ENCODE measurements around the gene TMCO4. TPM values are rescaled to one million over a fixed set of nuclear protein-coding genes. Genes with fewer than 3 reads are reported as not detected.

The TMCO4 gene
- total RNA-seq, 1 donor from 2014 or later, result 1.8 TPM

DNA sequence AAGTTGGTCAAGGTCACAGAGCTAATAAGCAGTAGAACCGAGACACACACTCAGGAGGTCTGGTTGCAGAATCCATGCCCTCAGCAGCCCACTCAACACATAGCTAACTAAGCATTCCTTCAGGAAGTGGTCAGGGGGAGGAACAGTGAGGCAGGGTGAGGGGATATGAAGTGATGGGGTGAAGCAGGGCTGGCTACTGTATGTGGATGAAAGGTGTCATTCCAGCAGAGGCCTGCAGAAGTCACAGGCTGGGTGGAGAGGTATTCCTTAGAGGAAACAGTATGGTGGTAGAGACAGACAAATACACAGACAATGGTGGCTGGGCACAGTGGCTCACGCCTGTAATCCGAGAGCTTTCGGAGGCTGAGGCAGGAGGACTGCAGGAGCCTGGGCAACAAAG lies 14.1 kb downstream of the TMCO4 start:
- Mint-ChIP-seq H3K4me1 (ENCODE audit: low read depth, unreplicated experiment) (peaks cover 11% of the 10 kb centered on the region), H3K27me3 (ENCODE audit: low read depth, unreplicated experiment) (peaks cover 18% of the 10 kb centered on the region)
- FAIRE-seq, result no peak

DNA sequence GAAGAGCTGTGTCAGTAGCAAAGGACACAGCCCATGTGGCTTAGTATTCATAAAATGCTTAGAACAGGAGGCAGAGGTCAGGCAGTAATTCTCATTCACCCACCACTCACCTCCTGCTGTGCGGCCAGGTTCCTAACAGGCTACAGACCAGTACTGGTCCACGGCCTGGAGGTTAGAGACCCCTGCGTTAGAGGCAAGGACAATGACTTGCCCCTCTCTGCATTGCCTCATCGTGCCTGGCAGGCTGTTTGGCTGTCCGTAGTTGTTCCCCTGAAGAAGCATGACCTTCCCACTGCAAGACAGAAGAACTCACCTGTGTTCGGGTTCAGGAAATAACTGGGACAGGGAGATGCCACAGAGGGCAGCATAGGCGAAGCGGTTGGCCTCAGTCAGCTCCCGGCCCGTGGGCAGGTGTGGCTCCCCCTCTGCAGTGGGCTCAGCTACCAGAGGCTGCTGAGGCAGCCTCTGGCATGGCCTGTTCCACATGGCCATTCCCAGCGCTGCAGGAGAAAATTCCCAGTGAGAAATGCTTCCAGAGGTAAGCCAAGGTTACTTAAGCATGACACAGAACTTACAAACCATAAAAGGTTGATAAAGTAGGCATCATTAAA lies 19.3 kb downstream of the TMCO4 start:
- FAIRE-seq, result no peak
- H3K4me3 Mint-ChIP-seq (ENCODE audit: unreplicated experiment), result no peak overlapping the region
- H4K20me1 ChIP-seq (ENCODE audit: insufficient read depth, low read length), result no peaks in the 10 kb centered on the region

More for the DNA sequence above, 14.1 kb downstream of the TMCO4 start:
- Histone ChIP-seq H3K9ac (ENCODE audit: low read length) (no peak overlapping the region), H3K36me3 (ENCODE audit: insufficient read depth, low read length) (no peaks in the 10 kb centered on the region), H4K20me1 (ENCODE audit: insufficient read depth, low read length) (no peaks in the 10 kb centered on the region), H3K27me3 (ENCODE audit: insufficient read depth, low read length) (no peaks in the 10 kb centered on the region), H3K4me1 (ENCODE audit: insufficient read depth, low read length) (peaks cover 7% of the 10 kb centered on the region), H3K4me3 (ENCODE audit: insufficient read depth, low read depth, low read length) (no peak overlapping the region), H3K79me2 (ENCODE audit: insufficient read depth, low read length) (no peaks in the 10 kb centered on the region), H2AFZ (ENCODE audit: low read depth, low read length) (no peak overlapping the region), H3K27ac (ENCODE audit: low read depth, low read length) (no peak overlapping the region), H3K4me2 (ENCODE audit: low read length) (peak overlapping the region; percentile 47), H3K9me3 (ENCODE audit: insufficient read depth, low read depth, low read length) (no peaks in the 10 kb centered on the region)
- no peaks in the 10 kb centered on the region for H3K36me3 Mint-ChIP-seq (ENCODE audit: low read depth, unreplicated experiment)
- no peaks in the 10 kb centered on the region for H3K9me3 Mint-ChIP-seq (ENCODE audit: unreplicated experiment)
- no peak for TF ChIP-seq CTCF (IDR thresholded peaks at IDR 0.05; ENCODE audit: insufficient read depth, low read depth, low read length)
- no peak for TF ChIP-seq EZH2 (IDR thresholded peaks at IDR 0.05; ENCODE audit: insufficient read depth, low read length)
- no peak overlapping the region for H3K27ac Mint-ChIP-seq (ENCODE audit: unreplicated experiment)
- H3K4me3 Mint-ChIP-seq (ENCODE audit: unreplicated experiment), result no peak overlapping the region
- DNase-seq (ENCODE audit: low read depth), result no peak

More for the DNA sequence above, 19.3 kb downstream of the TMCO4 start:
- Histone ChIP-seq H3K9ac (ENCODE audit: low read length) (no peak overlapping the region), H2AFZ (ENCODE audit: low read depth, low read length) (no peak overlapping the region), H3K27me3 (ENCODE audit: insufficient read depth, low read length) (no peaks in the 10 kb centered on the region), H3K4me1 (ENCODE audit: insufficient read depth, low read length) (peaks cover 2% of the 10 kb centered on the region), H3K4me3 (ENCODE audit: insufficient read depth, low read depth, low read length) (no peak overlapping the region), H3K27ac (ENCODE audit: low read depth, low read length) (no peak overlapping the region), H3K79me2 (ENCODE audit: insufficient read depth, low read length) (no peaks in the 10 kb centered on the region), H3K9me3 (ENCODE audit: insufficient read depth, low read depth, low read length) (no peaks in the 10 kb centered on the region), H3K4me2 (ENCODE audit: low read length) (no peak overlapping the region), H3K36me3 (ENCODE audit: insufficient read depth, low read length) (no peaks in the 10 kb centered on the region)
- TF ChIP-seq EZH2 (IDR thresholded peaks at IDR 0.05; ENCODE audit: insufficient read depth, low read length) (no peak), CTCF (IDR thresholded peaks at IDR 0.05; ENCODE audit: insufficient read depth, low read depth, low read length) (no peak)
- H3K36me3 Mint-ChIP-seq (ENCODE audit: low read depth, unreplicated experiment), result peaks cover 8% of the 10 kb centered on the region
- DNase-seq (ENCODE audit: low read depth), result no peak
- H3K27ac Mint-ChIP-seq (ENCODE audit: unreplicated experiment), result no peak overlapping the region
- H3K4me1 Mint-ChIP-seq (ENCODE audit: low read depth, unreplicated experiment), result peaks cover 3% of the 10 kb centered on the region
- peaks cover 25% of the 10 kb centered on the region for H3K27me3 Mint-ChIP-seq (ENCODE audit: low read depth, unreplicated experiment)
- H3K9me3 Mint-ChIP-seq (ENCODE audit: unreplicated experiment), result peaks cover 3% of the 10 kb centered on the region
